Adipocyte (in vitro differentiated cells): Measurements from ENCODE around the gene SHROOM4.
A peak's percentile ranks its signal among the peaks of the same experiment; 100 is the strongest.

Source experiments
- DNase-seq: peaks from one replicate; pipeline ENCODE4 v3.0.0-alpha.2; 2015; ENCODE audit warnings: low read depth
- H3K27me3 ChIP-seq: replicated peaks from 2 replicates; pipeline ENCODE4 v1.7.0; 2013; ENCODE audit warnings: mild to moderate bottlenecking, low read length, moderate library complexity; ENCODE audit not compliant: control insufficient read depth, insufficient read depth
- H3K36me3 ChIP-seq: 2 replicates; pipeline ENCODE4 v1.7.0; 2013; ENCODE audit warnings: low read length, mild to moderate bottlenecking, moderate library complexity; ENCODE audit not compliant: control insufficient read depth, insufficient read depth, severe bottlenecking
- H3K4me1 ChIP-seq: 2 replicates; pipeline ENCODE4 v1.7.0; 2013; ENCODE audit warnings: mild to moderate bottlenecking, low read length, moderate library complexity; ENCODE audit not compliant: control insufficient read depth, insufficient read depth
- H3K4me3 ChIP-seq: 2 replicates; pipeline ENCODE4 v1.7.0; 2013; ENCODE audit warnings: mild to moderate bottlenecking, low read length, moderate library complexity
- H3K9ac ChIP-seq: 2 replicates; pipeline ENCODE4 v1.7.0; 2013; ENCODE audit warnings: mild to moderate bottlenecking, low read length, moderate library complexity
- H3K9me3 ChIP-seq: 2 replicates; pipeline ENCODE4 v1.7.0; 2013; ENCODE audit warnings: mild to moderate bottlenecking, low read length, moderate library complexity; ENCODE audit not compliant: control insufficient read depth

Gene SHROOM4

DNA sequence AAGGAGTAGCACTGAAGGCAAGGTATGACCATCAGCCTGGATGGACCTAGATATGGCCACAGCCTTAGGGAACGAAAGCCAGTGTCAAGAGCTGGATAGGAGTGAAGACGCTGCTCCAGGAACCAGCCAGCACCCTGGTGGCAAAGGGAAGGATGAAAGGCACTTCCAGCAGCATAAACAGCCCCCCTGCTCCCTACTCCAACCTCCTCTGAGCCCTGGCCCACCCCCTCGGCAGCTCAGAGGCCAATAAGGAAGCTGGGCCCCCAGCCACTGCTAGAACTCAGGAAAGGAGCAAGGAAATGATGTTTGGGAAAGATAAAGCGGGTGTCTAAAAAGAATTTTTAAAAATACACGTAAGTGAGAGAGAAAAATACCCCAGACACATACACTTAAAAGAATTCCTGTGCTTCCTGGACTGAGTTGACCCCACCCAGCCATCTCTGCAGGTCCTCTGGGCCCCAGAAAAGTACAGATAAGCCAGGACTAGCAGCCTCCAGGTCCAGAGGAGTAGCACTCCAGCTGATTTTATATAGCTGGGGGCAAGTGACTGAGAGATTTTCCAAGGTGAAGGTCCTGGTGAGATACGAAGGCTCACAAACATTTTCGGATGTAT, 170.4 kb downstream of the SHROOM4 start:
- H3K9ac ChIP-seq: no peak overlapping the region
- DNase-seq: no peak
- peaks cover 5% of the 10 kb centered on the region for H3K27me3 ChIP-seq
- H3K9me3 ChIP-seq: no peaks in the 10 kb centered on the region
- peaks cover 6% of the 10 kb centered on the region for H3K4me1 ChIP-seq
- H3K36me3 ChIP-seq: no peaks in the 10 kb centered on the region
- H3K4me3 ChIP-seq: no peak overlapping the region

GRCh38 chrX:50638123-50638522, 175.9 kb downstream of the SHROOM4 start:
- DNase-seq: no peak
- peaks cover 19% of the 10 kb centered on the region for H3K27me3 ChIP-seq
- no peaks in the 10 kb centered on the region for H3K36me3 ChIP-seq
- no peaks in the 10 kb centered on the region for H3K4me1 ChIP-seq
- H3K4me3 ChIP-seq: no peak overlapping the region
- H3K9ac ChIP-seq: no peak overlapping the region
- H3K9me3 ChIP-seq: no peaks in the 10 kb centered on the region

- H3K9me3 ChIP-seq: no peaks in the 10 kb centered on the region
- no peaks in the 10 kb centered on the region for H3K4me1 ChIP-seq
- H3K36me3 ChIP-seq: no peaks in the 10 kb centered on the region
- no peak for DNase-seq
- H3K4me3 ChIP-seq: no peak overlapping the region
- no peak overlapping the region for H3K9ac ChIP-seq
- H3K27me3 ChIP-seq: peaks cover 28% of the 10 kb centered on the region
Measured at GRCh38 chrX:50635817-50636365, 178.1 kb downstream of the SHROOM4 start.

- H3K9ac ChIP-seq: no peak overlapping the region
- H3K27me3 ChIP-seq: peaks cover 28% of the 10 kb centered on the region
- no peaks in the 10 kb centered on the region for H3K36me3 ChIP-seq
- H3K4me1 ChIP-seq: no peaks in the 10 kb centered on the region
- no peaks in the 10 kb centered on the region for H3K9me3 ChIP-seq
- no peak overlapping the region for H3K4me3 ChIP-seq
- no peak for DNase-seq
Measured at GRCh38 chrX:50635162-50635561, 178.8 kb downstream of the SHROOM4 start.

DNA sequence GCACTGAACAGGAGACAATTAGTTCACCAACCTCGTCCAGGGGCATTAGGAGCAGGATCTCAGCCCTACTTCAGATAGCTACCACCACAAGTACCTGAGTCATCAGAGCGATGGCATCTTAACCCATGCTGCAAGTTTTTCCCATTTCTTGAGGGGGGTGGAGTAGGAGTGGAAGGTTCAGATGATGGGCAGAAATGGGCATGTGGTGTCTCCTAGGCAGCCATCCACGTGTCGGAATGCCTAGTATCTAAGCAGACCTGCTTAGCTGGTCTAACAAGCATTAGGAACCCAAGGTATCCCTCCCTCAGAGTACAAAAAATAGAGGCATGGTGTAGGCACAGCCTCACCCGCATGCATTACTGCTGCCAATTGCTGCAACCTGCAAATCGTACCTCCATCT, 184.2 kb downstream of the SHROOM4 start:
- no peak for DNase-seq
- no peaks in the 10 kb centered on the region for H3K4me1 ChIP-seq
- H3K36me3 ChIP-seq: no peaks in the 10 kb centered on the region
- H3K9me3 ChIP-seq: no peaks in the 10 kb centered on the region
- H3K27me3 ChIP-seq: peaks cover 20% of the 10 kb centered on the region
- no peak overlapping the region for H3K4me3 ChIP-seq
- H3K9ac ChIP-seq: no peak overlapping the region

- Histone ChIP-seq H3K9ac (no peak overlapping the region), H3K9me3 (no peaks in the 10 kb centered on the region), H3K4me3 (no peak overlapping the region), H3K4me1 (no peaks in the 10 kb centered on the region), H3K36me3 (no peaks in the 10 kb centered on the region), H3K27me3 (peaks cover 20% of the 10 kb centered on the region)
- DNase-seq: no peak
Measured at GRCh38 chrX:50627696-50628095, 186.3 kb downstream of the SHROOM4 start.

- no peaks in the 10 kb centered on the region for H3K36me3 ChIP-seq
- no peaks in the 10 kb centered on the region for H3K4me1 ChIP-seq
- no peak for DNase-seq
- H3K9ac ChIP-seq: no peak overlapping the region
- no peak overlapping the region for H3K4me3 ChIP-seq
- peaks cover 13% of the 10 kb centered on the region for H3K27me3 ChIP-seq
- H3K9me3 ChIP-seq: peaks cover 2% of the 10 kb centered on the region
Measured at GRCh38 chrX:50626432-50626831, 187.6 kb downstream of the SHROOM4 start.

- no peak overlapping the region for H3K9ac ChIP-seq
- peaks cover 6% of the 10 kb centered on the region for H3K27me3 ChIP-seq
- no peaks in the 10 kb centered on the region for H3K4me1 ChIP-seq
- no peak overlapping the region for H3K4me3 ChIP-seq
- no peak for DNase-seq
- H3K9me3 ChIP-seq: peaks cover 6% of the 10 kb centered on the region
- H3K36me3 ChIP-seq: no peaks in the 10 kb centered on the region
Measured at GRCh38 chrX:50622751-50623150, 191.2 kb downstream of the SHROOM4 start.

DNA sequence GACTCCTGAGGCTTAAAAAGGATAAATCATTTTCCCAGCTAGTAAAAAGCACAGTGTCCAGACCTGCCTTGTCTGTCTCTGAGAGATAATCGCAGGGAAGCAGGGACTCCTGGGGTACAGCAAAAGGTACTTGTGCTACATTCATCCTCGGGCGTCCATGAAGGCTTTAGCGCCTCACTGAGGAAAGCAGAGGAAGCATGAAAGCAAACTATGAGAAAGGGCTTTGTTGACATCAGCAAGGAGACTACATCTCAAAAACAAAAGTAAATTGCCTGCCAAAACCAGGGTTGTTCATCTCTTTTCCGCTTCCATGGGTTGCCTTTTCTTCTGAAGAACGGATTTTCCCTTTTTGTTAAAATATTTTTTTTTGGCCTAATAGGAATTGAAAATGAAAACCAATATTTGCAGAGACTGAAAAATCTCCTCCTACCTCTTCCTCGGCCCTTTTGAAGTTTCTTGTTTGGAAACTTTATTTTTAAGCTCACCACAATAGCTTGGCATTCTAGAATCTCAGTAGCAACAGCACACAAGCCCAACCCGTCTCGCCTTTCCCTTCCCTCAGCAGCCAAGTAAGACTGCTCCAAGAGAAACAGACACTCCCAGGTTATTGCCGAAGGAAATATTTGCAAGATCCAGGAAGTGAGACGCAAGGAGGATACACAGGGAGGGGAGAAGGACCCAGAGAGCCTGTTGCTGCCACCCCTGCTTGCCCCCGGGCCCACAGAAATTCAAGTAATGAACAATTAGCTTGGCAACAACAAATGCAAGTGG, 195.0 kb downstream of the SHROOM4 start:
- peaks cover 8% of the 10 kb centered on the region for H3K9me3 ChIP-seq
- H3K9ac ChIP-seq: no peak overlapping the region
- no peaks in the 10 kb centered on the region for H3K36me3 ChIP-seq
- DNase-seq: peak; percentile 37
- no peak overlapping the region for H3K4me3 ChIP-seq
- peaks cover 23% of the 10 kb centered on the region for H3K27me3 ChIP-seq
- no peaks in the 10 kb centered on the region for H3K4me1 ChIP-seq

DNA sequence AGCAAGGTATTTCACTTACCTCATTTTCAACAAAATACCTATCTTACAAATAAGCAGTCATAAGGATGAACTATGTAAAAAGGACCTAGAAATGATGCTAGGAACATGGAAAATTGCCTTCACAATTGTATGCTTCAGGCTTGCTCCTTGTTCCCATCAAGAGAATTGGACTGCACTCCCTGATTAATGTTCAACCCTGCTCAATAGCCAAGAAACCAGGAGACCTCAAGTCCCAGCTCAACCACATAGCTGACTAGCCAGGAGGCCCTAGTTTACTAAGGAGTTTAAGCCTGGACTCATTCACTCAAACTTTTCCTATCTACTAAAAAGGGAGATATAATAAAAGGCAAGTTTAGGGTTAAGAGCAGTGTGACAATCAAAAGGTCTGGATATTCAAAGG, 196.8 kb downstream of the SHROOM4 start:
- no peaks in the 10 kb centered on the region for H3K36me3 ChIP-seq
- no peak overlapping the region for H3K9ac ChIP-seq
- DNase-seq: no peak
- peaks cover 26% of the 10 kb centered on the region for H3K27me3 ChIP-seq
- peaks cover 8% of the 10 kb centered on the region for H3K9me3 ChIP-seq
- H3K4me3 ChIP-seq: no peak overlapping the region
- H3K4me1 ChIP-seq: no peaks in the 10 kb centered on the region

DNA sequence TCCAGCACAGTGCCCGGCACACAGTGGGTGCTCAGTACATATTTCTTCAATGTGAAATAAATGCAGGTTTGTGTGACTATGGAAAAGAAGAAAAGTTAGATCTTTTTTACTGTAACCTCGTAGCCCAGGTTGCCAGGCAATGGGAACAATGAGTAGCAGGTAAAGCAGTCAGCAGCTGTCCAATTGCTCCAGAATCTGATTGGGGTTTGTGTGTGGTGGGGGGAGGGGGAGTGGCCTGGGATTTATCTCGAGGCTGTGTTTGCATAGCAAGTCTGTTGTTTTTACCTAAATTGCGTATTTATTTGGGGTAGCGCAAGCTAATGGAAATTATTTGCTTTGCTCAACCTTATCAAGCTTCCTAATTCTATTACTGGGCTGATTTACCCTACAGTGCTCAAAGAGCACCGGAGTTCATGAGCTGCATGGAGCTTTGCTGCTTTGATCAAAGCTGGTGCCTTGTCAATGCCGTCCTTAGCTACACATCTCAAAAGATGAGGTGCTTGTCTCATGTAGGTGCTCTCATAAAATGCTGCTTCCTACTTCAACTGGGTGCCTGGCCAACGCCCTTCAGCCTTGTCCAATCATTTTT, 198.3 kb downstream of the SHROOM4 start:
- no peak overlapping the region for H3K4me3 ChIP-seq
- no peak for DNase-seq
- H3K27me3 ChIP-seq: peaks cover 26% of the 10 kb centered on the region
- H3K9me3 ChIP-seq: peaks cover 3% of the 10 kb centered on the region
- H3K36me3 ChIP-seq: no peaks in the 10 kb centered on the region
- no peaks in the 10 kb centered on the region for H3K4me1 ChIP-seq
- no peak overlapping the region for H3K9ac ChIP-seq
